RPMI8226 (cell line): Measurements from ENCODE around the gene METTL21C.

Experiments used
- DNase-seq: peaks from one replicate; pipeline ENCODE4 v3.0.0-alpha.2; 2015

Gene METTL21C

DNA sequence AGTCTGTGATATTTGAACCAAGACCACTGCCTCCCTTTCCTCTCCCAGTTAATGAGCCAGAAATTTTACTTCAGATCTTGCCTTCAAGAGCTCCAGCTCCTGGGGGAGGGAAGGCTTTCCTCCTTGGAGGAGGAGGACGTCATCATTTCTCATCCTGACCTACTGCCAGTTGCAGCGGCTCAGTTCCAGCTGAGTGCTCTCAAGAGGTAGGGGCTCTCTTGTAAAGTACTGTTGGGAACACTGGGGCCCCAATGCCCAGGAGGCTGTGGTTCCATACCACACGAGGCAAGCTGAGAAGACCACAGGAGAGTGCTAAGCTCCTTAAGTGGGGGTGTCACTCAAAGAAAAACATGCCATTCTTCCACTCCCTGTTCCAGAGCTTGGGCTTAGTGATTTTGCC is 36.2 kb downstream of the METTL21C start:
- DNase-seq: no peak

DNA sequence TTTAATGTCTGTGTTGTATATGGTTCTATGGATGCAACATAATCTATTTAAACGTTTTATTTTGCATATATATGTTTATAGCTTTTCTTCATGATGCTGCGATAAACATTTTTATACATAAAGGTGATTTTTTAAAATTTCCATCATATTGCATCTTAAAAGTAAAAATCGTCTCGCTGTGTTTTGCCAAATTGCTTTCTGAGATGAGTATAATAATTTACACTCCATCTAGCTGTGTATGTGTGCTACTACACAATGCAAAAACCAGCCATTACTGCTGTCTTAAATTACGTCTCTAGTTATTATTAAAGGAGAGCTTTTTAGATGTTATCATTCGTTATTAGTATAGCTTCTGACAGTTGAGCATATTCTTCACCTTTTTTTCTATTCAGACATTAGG is 37.2 kb downstream of the METTL21C start:
- no peak for DNase-seq

DNA sequence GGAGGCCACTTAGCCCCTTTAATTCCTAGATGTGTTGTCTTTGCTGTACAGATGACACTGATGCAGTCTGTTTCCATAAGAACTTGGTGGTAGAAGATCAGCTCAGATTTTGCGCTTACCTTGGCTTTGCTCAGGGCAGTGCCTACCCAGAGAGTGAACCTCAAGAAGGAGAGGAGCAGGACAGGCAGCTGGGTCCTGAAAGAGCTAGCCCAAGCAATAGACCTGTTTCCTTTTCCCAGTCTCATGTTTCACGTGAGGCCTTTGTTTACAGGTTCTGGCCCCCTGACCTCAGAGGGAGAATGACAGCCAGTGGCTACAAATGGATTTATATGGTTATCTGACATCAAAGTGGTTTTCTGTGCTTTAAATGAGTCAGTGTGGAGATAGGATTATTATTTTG is 40.1 kb downstream of the METTL21C start:
- DNase-seq: no peak

DNA sequence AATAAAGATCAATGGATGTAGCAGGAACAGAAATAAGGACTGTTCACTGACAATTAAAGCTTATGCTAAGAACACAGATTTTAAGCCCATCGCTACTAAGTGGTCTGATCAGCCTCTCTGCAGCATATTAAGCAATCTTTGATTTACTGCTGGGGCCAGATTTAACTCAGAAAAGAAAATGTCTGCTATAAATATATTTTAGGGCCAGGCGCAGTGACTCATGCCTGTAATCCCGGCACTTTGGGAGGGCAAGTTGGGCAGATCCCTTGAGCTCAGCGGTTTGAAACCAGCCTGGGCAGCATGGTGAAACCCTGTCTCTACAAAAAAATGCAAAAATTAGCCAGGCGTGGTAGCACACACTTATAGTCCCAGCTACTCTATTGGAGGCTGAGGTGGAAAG is 43.0 kb downstream of the METTL21C start:
- no peak for DNase-seq

DNA sequence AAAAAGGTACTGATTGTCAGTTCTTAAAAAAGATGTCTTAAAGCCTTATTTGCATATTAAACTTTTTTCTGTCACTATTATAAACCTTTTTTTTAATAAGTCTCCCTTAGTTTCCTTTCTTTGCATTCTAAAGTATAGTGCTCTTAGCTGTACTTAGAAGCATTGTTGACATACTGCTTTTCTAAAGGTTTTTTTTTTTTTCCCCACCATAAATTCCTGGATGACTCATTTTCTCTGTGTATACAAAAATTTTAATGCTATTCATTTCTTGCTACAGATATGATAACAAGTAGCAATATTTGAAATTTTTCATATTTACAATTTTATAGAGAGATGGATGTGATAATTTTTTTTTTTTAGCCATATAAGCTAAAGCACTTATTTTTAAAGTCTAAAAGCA is 43.5 kb downstream of the METTL21C start:
- DNase-seq: no peak

DNA sequence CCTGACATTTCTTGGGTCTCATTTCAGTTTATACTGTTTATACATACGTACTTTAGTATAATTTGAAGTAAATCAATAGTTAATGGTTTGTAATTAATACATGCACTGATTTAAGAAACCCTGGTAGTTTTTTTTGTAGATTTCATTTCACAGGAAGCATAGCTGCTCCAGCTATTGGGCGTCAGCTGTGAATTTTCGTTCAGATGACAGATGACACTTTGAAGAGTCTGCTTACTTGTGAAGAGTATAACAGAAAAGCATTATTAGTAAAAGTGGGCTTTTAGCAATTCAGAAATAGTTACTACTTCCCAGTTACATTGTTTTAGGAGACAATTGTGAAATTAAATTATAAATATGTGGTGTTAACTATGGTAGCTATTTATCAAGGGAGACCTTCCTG is 44.4 kb downstream of the METTL21C start:
- DNase-seq: no peak

DNA sequence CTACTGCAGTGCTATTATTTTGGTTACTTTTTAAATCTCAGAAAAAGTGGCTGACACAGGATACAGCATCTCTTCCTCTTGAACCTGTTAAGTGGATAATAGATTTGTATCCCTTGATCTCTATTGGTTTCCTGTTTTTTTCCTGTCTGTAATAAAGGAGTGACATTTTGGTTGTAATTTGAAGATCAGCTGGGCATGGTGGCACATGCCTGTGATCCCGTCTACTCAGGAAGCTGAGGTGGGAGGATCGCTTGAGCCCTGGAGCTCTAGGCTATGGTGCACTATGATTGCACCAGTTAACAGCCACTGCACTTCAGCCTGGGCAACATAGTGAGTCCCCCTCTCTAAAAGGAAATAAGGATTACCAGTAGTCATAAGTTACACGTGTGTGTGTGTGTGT is 46.8 kb downstream of the METTL21C start:
- no peak for DNase-seq

DNA sequence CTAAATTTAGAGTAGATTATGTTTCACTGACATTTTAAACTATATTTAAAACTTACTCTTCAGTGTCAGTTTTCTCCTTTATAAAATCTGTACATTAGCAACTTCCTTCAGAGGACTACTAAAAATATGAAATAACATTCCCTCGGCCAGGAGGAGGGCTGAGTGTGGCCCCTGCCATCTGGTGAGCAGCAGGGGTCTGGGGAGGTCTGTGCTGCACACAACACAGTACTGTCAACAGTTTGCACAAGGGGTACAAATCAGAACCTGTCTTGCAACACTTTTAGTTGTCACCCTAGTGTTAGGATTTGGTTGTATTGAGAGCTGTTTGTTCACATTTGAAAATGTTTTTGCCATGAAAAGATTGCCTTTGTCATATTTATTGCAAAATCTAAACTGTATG is 49.1 kb downstream of the METTL21C start:
- DNase-seq: no peak

DNA sequence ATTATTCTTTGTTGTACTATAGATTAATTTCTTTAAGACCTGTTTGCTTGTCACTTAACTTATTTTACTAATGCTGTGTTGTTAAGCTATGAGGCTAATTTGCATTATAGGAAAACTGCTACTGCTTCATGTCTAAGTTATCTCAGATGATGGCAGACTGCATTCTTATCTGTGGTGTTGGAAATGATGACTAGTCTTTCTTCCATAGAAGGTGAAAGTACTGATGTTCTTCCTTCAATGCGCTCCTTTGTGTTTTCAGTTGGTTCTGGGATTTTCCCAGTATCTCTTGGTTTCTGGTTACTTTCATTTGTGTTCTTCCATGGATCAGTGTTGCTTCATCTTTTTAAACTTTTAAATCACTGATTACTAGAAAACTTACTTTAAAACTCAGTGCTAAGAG is 51.2 kb downstream of the METTL21C start:
- DNase-seq: no peak

DNA sequence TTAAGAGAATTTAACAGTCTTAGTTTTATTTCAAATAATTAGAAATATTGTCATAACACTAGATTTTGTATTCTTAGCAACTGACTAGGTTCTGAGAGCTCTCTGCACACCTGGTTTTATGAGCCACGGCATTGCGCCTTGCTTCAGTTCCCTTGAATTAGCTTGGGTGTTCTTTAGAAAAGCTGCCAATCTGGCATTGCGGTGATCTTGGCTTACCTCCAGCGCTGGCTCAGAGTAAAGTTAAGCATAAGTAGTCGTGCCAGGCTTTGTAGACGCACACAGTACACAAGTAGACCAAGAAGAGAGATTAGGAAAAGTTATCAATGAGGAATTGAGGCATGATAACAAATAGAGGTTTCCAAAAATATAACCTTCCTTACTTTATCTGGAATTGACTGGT is 52.4 kb downstream of the METTL21C start:
- DNase-seq: no peak

DNA sequence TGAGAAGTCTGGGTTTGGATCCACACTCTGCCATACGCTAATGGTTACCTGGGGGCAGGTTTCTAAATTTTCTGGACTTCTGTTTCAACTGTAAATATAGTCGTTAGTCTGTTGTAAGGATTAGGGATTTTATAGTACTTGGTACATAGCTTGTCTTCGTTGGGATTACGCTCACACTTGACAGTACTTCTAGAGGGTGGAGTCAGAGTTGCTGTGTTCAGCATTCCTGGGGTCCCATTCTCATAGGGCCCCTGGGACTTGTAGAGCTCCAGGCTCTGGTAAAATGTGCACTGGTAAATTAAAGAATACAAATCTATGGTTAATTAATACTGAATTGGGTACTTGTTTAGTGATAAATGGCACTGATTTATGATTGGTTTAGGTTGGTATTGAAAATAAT is 52.8 kb downstream of the METTL21C start:
- DNase-seq: no peak

DNA sequence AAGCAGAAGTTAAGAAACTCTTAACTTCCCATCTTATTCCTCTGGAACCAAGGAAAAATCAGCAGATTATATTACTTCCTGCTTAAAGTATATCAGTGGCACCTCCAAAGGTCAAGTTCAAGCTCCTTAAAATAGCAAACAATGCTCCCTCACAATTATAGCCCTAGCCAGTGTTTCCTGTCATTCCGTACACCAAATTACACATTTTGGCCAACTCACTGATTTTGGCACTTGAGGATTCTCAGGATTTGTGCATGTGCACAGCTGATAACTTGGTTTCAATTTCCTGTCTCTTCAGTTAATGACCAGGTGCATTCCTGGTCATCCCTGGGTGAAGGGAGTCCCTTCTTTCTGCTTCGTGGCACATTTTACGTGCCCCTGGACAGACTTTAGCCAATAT is 56.1 kb downstream of the METTL21C start:
- no peak for DNase-seq
